Pulmonary artery endothelial cell (primary cell): ENCODE measurements around the gene ABLIM3. TPM values are rescaled to one million over a fixed set of nuclear protein-coding genes. Genes with fewer than 3 reads are reported as not detected.
"Not testable (repeated sequence)": the region's sequence is repeated elsewhere in the genome, so short reads cannot be mapped to it uniquely, and the experiment has no call there.

ENCODE experiments used
- DNase-seq: peaks from one replicate; pipeline ENCODE4 v3.0.0-alpha.2; 2011; ENCODE audit warnings: low read depth, low spot score
- total RNA-seq: library from RNA; depleted of rRNA; stranded (reverse); fragments of >200 nt; gene quantifications from 2 replicates; pipeline ENCODE4 v1.2.3, GENCODE V29; 2014

The ABLIM3 gene
- total RNA-seq, 1 donor from 2014 or later, result 18.8 TPM

GRCh38 chr5:149187617-149188016 is 46.3 kb downstream of the ABLIM3 start:
- DNase-seq, result not testable (repeated sequence)

DNA sequence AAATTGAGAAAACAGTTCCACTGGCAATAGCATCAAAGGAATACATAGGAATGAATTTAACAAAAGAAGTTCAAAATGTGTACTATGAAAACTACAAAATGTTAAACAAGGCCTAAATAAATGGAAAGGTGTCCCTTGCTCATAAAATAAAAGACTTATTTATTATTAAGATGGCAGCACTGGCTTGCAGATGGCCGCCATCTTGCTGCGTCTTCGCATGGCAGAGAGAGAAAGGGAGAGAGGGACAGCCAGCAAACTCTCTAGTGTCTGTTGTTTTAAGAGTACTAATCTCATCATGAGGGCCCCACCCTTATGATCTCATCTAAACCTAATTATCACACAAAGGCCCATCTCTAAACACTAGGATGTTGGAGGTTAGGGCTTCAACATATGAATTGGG is 47.1 kb downstream of the ABLIM3 start:
- DNase-seq, result no peak

GRCh38 chr5:149195337-149195887 is 54.1 kb downstream of the ABLIM3 start:
- no peak for DNase-seq

- no peak for DNase-seq
Observed at GRCh38 chr5:149195962-149196361, 54.7 kb downstream of the ABLIM3 start.

- DNase-seq, result no peak
Observed at GRCh38 chr5:149198148-149198547, 56.9 kb downstream of the ABLIM3 start.

DNA sequence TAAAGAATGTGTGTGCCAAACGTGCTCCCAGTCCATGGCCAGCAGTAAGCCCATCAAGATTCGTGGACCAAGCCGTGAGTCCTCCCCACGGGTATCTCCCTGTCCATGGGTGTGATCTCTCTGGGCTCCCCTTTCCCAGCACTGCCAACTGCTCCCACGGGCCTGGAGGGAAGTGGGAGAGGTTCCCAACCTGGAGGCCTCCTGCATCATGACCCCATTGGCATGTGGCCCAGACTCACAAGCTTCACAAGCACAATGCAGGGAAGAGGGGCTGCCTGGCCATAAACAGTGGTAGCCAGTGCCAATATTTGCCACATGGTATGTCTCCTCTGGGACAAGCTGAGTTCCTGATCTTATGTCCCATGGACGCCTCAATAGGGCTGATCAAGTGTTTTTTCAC is 59.1 kb downstream of the ABLIM3 start:
- peak; percentile 66 for DNase-seq

DNA sequence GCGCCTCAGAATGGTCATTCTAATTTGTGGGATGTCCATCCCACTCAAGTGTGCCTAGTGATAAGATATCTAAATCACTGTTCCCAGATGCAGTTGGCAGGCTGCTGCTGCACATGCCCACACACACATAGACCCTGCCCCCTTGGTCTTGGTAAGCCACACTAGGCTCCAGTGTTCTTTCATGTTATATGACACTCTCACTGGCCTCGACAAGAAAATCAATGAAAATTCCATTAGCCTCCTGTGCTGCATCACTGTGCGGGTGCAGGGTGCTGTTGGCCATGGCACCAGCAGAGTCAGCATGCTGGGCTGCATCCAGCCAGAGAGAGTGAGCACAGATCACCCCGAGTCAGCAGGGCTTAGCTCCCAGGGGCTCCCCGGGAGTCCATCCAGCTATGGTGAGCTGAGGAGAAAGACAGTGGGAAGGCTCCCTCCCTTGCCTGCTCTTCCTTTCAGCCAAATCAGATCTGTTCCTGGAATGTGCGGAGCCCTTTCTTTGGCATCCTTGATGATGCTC is 59.9 kb downstream of the ABLIM3 start:
- no peak for DNase-seq

- no peak for DNase-seq
Observed at GRCh38 chr5:149202910-149203451, 61.7 kb downstream of the ABLIM3 start.

DNA sequence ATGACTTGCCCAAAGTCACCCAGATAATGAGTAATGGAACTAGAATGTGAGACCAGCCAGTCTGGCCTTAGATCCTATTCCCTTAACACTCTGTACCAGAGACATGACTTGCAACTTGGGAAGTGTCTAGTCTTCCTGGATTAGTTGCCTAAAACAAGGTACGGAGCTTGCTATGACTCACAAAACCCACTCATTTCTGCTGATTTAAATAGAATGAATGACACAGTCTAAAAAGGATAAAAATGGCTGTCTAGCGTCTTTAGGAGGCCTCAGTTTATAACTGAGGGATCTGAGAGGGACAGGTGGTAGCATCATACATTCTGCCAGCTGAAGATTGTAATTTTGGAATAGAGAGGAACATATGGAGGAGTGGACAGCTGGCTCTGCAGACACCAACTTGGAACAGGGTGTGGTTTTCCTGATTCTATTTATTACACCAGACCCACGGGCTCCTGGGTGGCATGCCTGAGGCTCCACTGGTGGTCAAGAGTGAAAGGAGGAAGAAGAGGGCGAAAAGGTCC is 62.7 kb downstream of the ABLIM3 start:
- no peak for DNase-seq

GRCh38 chr5:149205625-149206523 is 64.6 kb downstream of the ABLIM3 start:
- no peak for DNase-seq

DNA sequence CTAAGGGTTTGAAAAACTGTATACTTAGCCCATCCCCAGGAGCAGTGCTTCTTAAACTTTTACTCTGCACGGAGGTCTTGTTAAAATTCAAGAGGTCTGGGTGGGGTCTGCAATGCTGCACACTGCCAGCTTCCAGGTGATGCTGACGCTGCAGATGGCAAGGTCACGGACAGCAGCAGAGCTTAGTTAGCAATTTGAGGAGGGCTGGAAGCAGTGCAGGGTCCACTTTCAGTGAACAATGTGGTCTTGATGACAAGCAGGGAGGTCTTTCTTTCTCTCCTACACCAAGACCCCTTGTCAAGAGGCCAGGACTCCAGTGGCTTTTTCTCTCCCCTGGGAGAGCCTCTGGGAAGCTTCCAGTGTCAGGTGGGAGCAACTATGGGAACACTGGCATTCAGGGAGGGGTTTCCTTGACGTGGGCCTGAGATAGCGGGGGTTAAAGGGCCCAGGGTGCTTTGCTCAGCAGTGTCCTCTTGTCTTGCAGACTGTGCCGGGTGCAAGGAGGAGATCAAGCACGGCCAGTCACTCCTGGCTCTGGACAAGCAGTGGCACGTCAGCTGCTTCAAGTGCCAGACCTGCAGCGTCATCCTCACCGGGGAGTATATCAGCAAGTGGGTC is 65.3 kb downstream of the ABLIM3 start:
- no peak for DNase-seq

- no peak for DNase-seq
Observed at GRCh38 chr5:149207831-149208230, 66.5 kb downstream of the ABLIM3 start.

DNA sequence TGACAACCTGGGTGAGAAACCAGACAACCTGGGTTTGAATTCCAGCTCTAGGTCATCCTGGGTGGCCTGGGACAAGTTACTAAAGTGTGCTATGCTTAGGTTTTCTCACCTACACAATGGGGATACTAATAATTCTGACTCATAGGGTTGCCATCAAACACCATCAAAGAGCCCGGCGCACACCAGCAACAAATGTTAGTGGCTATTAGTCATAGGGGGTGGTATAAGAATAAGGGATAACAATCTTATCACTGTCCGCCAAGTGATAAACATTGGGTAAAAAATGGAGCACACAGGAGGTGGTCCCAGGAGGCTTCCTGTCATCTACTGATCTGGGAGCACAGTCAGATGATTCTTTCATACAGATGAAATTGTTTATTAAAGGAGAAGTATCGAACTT is 68.9 kb downstream of the ABLIM3 start:
- no peak for DNase-seq

GRCh38 chr5:149210968-149211490 is 69.7 kb downstream of the ABLIM3 start:
- DNase-seq, result no peak

DNA sequence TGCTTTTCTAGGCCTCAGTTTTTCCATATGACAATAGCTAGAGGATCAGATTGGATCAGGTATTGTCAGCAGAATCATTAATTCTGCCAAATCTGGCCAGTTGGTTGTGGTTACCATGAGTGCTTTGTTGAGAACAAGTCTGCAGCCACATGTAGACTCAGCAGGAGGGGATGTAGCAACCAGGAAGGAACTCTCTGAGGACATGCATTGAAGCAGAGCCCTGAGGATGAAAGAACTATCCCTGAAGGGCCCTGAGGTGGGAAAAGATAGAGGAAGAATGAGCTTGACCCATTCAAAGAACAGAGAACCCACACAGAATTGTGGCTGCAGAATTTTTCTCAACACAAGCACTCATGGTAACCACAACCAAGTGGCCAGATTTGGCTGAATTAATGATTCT is 70.3 kb downstream of the ABLIM3 start:
- DNase-seq, result no peak

- DNase-seq, result peak; percentile 82
Observed at GRCh38 chr5:149212198-149212951, 71.1 kb downstream of the ABLIM3 start.

GRCh38 chr5:149213264-149213880 is 72.1 kb downstream of the ABLIM3 start:
- no peak for DNase-seq

- DNase-seq, result no peak
Observed at GRCh38 chr5:149215478-149216090, 74.3 kb downstream of the ABLIM3 start.

GRCh38 chr5:149216496-149216895 is 75.2 kb downstream of the ABLIM3 start:
- no peak for DNase-seq
